PC-3 (cell line): ENCODE measurements around the gene HACD3.

Experiments used
- CTCF ChIP-seq: fragments of 300-600 bp; sonication (generic); conservative IDR thresholded peaks from 2 replicates; pipeline ENCODE4 v1.5.1; 2017; ENCODE audit warnings: antibody characterized with exemption, low read depth, mild to moderate bottlenecking, low read length
- EZH2 ChIP-seq: fragments of 300-600 bp; sonication (generic); IDR thresholded peaks from one replicate; pipeline ENCODE4 v1.6.1; 2017; ENCODE audit warnings: antibody characterized with exemption, mild to moderate bottlenecking, low read length; ENCODE audit not compliant: unreplicated experiment

GRCh38 chr15:65553691-65554090, 23.4 kb downstream of the HACD3 start:
- no peak for TF ChIP-seq EZH2
- TF ChIP-seq CTCF: no peak
